ENCODE results near the gene H6PD.

- no peak for TF ChIP-seq CTCF (optimal IDR thresholded peaks at IDR 0.05 in 1 of 3, IDR thresholded peaks at IDR 0.05 in 1 of 3, conservative IDR thresholded peaks at IDR 0.05 in 1 of 3; ENCODE audit: extremely low read depth in 1 of 3, insufficient read depth in 2 of 3, low read length in 3 of 3)
- TF ChIP-seq EZH2 (IDR thresholded peaks at IDR 0.05; ENCODE audit: low read length) = no peak
These were observed 76.5 kb downstream of the H6PD start for GRCh38 chr1:9311029-9311428.

All from keratinocyte (primary cell).